Upper lobe of left lung (tissue), 4 donors: ENCODE results near the gene LTBP1.

Experiments
- CTCF ChIP-seq, 6 experiments: fragments of 450-650 bp in 4 of 6; fragments of 200-600 bp in 2 of 6; sonication (generic) in 2 of 6; IDR thresholded peaks; one replicate each; pipeline ENCODE4 v1.5.1; 2016 to 2019; ENCODE audit warnings: antibody characterized with exemption in 6 of 6
- EP300 ChIP-seq, 4 donors: sonication (generic); formaldehyde crosslinking; IDR thresholded peaks; one replicate each; pipeline ENCODE4 v1.5.1; 2017; ENCODE audit warnings: antibody characterized with exemption in 4 of 4, control low read depth in 2 of 4

- no peak for TF ChIP-seq EP300 (IDR thresholded peaks at IDR 0.05)
- no peak for TF ChIP-seq CTCF (IDR thresholded peaks at IDR 0.05)
These were observed 457.6 kb downstream of the LTBP1 start for GRCh38 chr2:33404321-33404720.
